Colonic mucosa (tissue), 4 donors: ENCODE measurements around the gene MAPK4. TPM values are rescaled to one million over a fixed set of nuclear protein-coding genes. Genes with fewer than 3 reads are reported as not detected.

Source experiments
- DNase-seq: peaks from one replicate; pipeline ENCODE4 v3.0.0-alpha.2; 2020
- H3K27ac ChIP-seq: fragments of 200-600 bp; one replicate; pipeline ENCODE4 v1.8.0; 2021
- H3K27me3 ChIP-seq: fragments of 200-600 bp; one replicate; pipeline ENCODE4 v1.8.0; 2021
- H3K36me3 ChIP-seq: fragments of 200-600 bp; one replicate; pipeline ENCODE4 v1.8.0; 2021
- H3K4me1 ChIP-seq: fragments of 200-600 bp; one replicate; pipeline ENCODE4 v1.8.0; 2021; ENCODE audit warnings: mild to moderate bottlenecking
- H3K4me3 ChIP-seq: fragments of 200-600 bp; one replicate; pipeline ENCODE4 v1.8.0; 2021
- H3K9ac ChIP-seq, 2 donors: one replicate each; pipeline ENCODE4 v1.7.0; 2013; ENCODE audit warnings: control low read depth in 2 of 2, low read depth in 2 of 2, low read length in 2 of 2
- H3K9me3 ChIP-seq: fragments of 200-600 bp; one replicate; pipeline ENCODE4 v1.8.0; 2021
- intact Hi-C: fragments of 100-400 bp; cut with DNase I; formaldehyde crosslinking; loops from one replicate; pipeline ENCODE4 v1.14.1; 2022
- total RNA-seq, 2 donors: library from RNA; stranded (reverse); fragmentation: NEBNext Ultra II Directional in 1 of 2; extraction: Animal tissue kit (Norgen Biotek cat#: 25700) in 1 of 2; gene quantifications; one replicate each; pipeline ENCODE4 v1.2.1, GENCODE V29; 2021
- TF ChIP-seq, protein P1 (sequence below): fragments of 200-600 bp; IDR thresholded peaks from one replicate; pipeline ENCODE4 v1.8.0; 2022; ENCODE audit warnings: antibody characterized with exemption, mild to moderate bottlenecking
- donor health status: healthy.
- donor health status: DM: no; HTN: no; CAD: no.
- donor health status: DM: no; HTN: no; CAD: no.

Gene MAPK4
- total RNA-seq, 2 donors from 2014 or later = 0.27 to 1.8 TPM

DNA sequence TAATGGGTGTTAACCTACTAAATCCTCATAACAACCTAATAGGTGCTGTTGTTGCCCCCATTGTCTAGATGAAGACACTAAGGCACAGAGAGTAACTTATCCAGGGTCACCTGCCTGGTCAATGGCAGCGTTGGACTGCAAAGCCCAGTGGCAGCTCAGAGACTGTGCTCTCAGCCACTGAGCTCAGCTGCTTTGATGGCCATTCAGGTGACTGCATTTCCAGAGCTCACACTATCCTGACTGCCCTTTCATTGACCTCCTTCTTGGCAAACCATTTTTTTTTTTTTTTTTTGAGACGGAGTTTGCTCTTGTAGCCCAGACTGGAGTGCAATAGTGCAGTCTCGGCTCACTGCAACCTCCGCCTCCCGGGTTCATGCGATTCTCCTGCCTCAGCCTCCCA lies 115.2 kb downstream of the MAPK4 start:
- Histone ChIP-seq H3K4me1 (no peaks in the 10 kb centered on the region), H3K36me3 (no peaks in the 10 kb centered on the region), H3K9ac (no peak overlapping the region), H3K9me3 (no peaks in the 10 kb centered on the region), H3K27me3 (no peaks in the 10 kb centered on the region), H3K27ac (no peak overlapping the region), H3K4me3 (no peak overlapping the region)
- no peak for DNase-seq
- intact Hi-C loops = no loop called here
- TF ChIP-seq, protein P1, sequence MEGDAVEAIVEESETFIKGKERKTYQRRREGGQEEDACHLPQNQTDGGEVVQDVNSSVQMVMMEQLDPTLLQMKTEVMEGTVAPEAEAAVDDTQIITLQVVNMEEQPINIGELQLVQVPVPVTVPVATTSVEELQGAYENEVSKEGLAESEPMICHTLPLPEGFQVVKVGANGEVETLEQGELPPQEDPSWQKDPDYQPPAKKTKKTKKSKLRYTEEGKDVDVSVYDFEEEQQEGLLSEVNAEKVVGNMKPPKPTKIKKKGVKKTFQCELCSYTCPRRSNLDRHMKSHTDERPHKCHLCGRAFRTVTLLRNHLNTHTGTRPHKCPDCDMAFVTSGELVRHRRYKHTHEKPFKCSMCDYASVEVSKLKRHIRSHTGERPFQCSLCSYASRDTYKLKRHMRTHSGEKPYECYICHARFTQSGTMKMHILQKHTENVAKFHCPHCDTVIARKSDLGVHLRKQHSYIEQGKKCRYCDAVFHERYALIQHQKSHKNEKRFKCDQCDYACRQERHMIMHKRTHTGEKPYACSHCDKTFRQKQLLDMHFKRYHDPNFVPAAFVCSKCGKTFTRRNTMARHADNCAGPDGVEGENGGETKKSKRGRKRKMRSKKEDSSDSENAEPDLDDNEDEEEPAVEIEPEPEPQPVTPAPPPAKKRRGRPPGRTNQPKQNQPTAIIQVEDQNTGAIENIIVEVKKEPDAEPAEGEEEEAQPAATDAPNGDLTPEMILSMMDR = no peak

DNA sequence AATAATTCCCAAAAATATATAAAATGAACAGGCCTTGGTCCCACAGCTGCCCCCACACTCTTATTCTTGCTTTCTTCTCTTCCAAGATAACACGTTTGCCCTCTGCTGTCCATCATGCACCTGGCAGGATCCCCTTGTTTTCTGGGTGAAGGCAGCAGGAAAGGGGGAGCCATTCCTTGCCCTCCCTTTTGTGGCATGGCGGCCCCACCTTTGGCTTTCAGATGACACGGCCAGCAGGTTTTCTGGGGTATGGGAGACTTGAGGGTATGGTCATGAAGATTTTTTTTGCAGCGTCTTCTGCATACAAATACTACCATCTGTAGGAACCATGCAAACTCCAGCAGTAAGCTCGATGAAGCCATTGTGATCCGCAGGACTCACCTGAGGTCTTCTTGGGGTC lies 118.8 kb downstream of the MAPK4 start:
- Histone ChIP-seq H3K36me3 (no peaks in the 10 kb centered on the region), H3K4me3 (no peak overlapping the region), H3K27ac (no peak overlapping the region), H3K27me3 (no peaks in the 10 kb centered on the region), H3K4me1 (no peaks in the 10 kb centered on the region), H3K9me3 (no peaks in the 10 kb centered on the region), H3K9ac (no peak overlapping the region)
- TF ChIP-seq, protein P1 = no peak
- no peak for DNase-seq
- intact Hi-C loops = no loop called here

DNA sequence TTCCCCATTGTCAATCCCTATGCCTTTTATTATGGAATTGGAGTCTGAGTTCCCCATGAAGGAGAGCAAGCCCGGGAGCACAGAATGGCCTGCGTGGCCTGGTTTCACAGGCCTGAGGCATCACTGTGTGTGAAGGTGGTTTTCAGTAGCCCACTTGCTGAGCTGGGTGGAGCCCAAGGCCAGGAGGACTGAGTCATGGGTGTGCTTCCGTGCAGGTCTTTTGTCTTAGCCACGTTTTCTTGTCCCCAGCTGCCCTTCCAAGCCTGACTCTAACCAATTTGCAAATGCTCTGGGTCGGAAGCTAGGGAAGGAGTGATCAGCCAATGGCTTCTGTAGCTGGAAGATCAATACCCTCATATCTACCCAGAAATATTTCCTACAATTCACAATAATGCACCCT lies 119.2 kb downstream of the MAPK4 start:
- no peaks in the 10 kb centered on the region for H3K4me1 ChIP-seq
- DNase-seq = no peak
- intact Hi-C loops = no loop called here
- H3K27ac ChIP-seq = no peak overlapping the region
- H3K9me3 ChIP-seq = no peaks in the 10 kb centered on the region
- no peaks in the 10 kb centered on the region for H3K36me3 ChIP-seq
- TF ChIP-seq, protein P1 = no peak
- no peak overlapping the region for H3K9ac ChIP-seq
- H3K27me3 ChIP-seq = no peaks in the 10 kb centered on the region
- H3K4me3 ChIP-seq = no peak overlapping the region

DNA sequence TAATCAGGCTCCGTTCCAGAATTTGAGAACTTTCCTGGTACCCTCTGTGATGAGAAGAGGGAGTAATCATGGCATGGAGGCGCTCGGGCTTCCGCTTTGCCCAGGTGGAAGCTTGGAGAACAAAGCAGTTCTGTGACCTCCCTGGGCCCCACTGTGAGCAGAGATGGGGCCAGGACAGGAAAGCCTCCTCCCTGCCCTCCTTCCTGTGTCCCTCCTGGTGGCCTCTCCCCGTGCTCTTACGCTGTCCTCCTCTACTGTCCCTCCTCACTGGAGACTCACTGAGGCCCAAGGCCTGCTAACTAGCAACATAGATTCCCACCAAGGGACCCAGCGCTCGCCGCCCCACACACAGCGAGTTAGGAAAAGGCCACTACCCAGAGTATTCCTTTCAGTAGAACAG lies 119.8 kb downstream of the MAPK4 start:
- H3K4me3 ChIP-seq = no peak overlapping the region
- TF ChIP-seq, protein P1 = no peak
- no peaks in the 10 kb centered on the region for H3K4me1 ChIP-seq
- no peak overlapping the region for H3K27ac ChIP-seq
- DNase-seq = no peak
- H3K9ac ChIP-seq = no peak overlapping the region
- H3K27me3 ChIP-seq = no peaks in the 10 kb centered on the region
- H3K9me3 ChIP-seq = no peaks in the 10 kb centered on the region
- intact Hi-C loops = no loop called here
- H3K36me3 ChIP-seq = no peaks in the 10 kb centered on the region

DNA sequence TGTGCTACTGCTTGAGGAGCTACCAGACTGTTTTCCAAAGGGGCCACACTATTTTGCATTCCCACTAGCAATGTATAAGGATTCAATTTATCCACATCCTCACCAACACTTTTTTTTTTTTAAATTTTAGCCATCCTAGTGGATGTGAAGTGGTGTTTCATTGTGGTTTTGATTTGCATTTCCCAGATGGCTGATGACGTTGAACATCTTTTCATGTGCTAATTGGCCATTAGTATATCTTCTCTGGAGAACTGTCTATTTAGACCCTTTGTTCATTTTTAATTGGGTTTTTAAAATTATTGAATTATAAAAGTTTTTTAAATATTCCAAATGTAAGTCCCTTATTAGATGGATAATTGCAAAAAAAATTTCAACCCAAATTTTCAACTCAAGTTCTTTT lies 121.1 kb downstream of the MAPK4 start:
- no peaks in the 10 kb centered on the region for H3K27me3 ChIP-seq
- TF ChIP-seq, protein P1 = no peak
- no peak for DNase-seq

DNA sequence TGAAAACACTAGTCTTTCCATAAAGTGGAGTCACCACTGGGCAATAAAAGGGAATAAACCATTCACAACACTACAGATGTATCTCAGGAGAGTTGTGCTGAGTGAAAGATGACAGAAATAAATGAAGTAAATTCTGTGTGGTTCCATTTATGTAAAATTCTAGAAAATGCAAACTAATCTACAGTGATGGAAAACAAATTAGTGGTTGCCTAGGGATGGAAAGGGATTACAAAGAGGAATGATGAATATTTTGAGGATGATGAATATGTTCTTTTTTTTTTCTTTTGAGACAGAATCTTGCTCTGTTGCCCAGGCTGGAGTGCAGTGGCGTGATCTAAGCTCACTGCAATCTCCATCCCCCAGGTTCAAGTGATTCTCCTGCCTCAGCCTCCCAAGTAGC lies 123.0 kb downstream of the MAPK4 start:
- TF ChIP-seq, protein P1 = no peak
- Histone ChIP-seq H3K36me3 (no peaks in the 10 kb centered on the region), H3K9me3 (no peaks in the 10 kb centered on the region), H3K9ac (no peak overlapping the region), H3K27ac (no peak overlapping the region), H3K27me3 (no peaks in the 10 kb centered on the region), H3K4me1 (no peaks in the 10 kb centered on the region), H3K4me3 (no peak overlapping the region)
- intact Hi-C loops = no loop called here
- DNase-seq = no peak

More for the DNA sequence above, 121.1 kb downstream of the MAPK4 start:
- H3K9me3 ChIP-seq = no peaks in the 10 kb centered on the region
- no peaks in the 10 kb centered on the region for H3K4me1 ChIP-seq
- no peak overlapping the region for H3K4me3 ChIP-seq
- H3K27ac ChIP-seq = no peak overlapping the region
- no peak overlapping the region for H3K9ac ChIP-seq
- intact Hi-C loops = no loop called here
- no peaks in the 10 kb centered on the region for H3K36me3 ChIP-seq
